ENCODE results near the gene TRPV5.

DNA sequence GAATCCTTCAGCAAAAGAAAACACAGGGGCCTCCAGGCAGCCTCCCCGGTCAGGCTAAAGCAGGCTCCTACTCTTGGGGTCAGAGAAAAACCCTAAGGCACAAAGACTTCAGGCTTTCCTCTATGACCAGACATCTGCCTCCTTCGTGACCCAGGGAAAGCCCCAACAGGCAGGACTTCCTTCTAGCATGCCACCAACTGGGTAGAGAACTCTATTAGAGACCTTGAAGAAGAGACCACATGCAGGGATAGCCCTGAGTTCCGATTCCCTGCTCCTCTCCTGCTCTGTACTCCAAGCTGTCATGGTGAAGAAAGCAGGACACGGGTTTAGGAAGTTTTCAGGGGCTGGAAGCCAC is 49.3 kb downstream of the TRPV5 start:
- TF ChIP-seq POLR2A (IDR thresholded peaks at IDR 0.05) = no peak
- no peak for TF ChIP-seq POLR2AphosphoS5 (IDR thresholded peaks at IDR 0.05)

Measured in transverse colon (tissue), 3 donors.